ENCODE results near the gene TMTC3. TPM values are rescaled to one million over a fixed set of nuclear protein-coding genes. Genes with fewer than 3 reads are reported as not detected.

TMTC3 gene
- total and polyA plus RNA-seq, 2 donors (not counting 3 experiments of a cell fraction or from before 2014, with no cell fraction given) = 7.8 to 36.5 TPM

DNA sequence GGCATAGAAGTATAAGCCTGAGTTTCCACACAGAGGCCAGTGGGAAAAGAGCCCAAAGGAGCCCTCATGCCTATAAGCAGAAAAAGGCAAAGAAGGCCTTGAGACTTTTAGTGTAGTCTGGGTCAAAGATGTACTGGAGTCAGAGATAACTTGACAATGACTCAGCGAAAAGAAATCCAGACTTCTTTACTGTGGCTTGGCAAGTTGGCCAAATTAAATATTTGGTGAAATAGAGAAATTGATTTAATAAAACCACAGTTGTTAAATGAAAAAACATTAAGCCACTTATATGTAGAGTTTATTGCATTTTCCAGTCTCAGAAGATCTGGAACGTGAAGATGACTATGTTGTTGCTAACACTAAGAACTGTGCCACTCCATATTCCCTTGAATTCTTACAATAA is 105.1 kb downstream of the TMTC3 start:
- intact Hi-C loops (cut with micrococcal nuclease) = loop anchor here (1.0 to 10.0 kb wide), 2 partner anchors 52 to 308 kb away; no protein-coding TSS in a partner anchor
- TF ChIP-seq, protein P1, sequence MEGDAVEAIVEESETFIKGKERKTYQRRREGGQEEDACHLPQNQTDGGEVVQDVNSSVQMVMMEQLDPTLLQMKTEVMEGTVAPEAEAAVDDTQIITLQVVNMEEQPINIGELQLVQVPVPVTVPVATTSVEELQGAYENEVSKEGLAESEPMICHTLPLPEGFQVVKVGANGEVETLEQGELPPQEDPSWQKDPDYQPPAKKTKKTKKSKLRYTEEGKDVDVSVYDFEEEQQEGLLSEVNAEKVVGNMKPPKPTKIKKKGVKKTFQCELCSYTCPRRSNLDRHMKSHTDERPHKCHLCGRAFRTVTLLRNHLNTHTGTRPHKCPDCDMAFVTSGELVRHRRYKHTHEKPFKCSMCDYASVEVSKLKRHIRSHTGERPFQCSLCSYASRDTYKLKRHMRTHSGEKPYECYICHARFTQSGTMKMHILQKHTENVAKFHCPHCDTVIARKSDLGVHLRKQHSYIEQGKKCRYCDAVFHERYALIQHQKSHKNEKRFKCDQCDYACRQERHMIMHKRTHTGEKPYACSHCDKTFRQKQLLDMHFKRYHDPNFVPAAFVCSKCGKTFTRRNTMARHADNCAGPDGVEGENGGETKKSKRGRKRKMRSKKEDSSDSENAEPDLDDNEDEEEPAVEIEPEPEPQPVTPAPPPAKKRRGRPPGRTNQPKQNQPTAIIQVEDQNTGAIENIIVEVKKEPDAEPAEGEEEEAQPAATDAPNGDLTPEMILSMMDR (IDR thresholded peaks at IDR 0.05; ENCODE audit: extremely low read depth in 1 of 2, insufficient read depth in 1 of 2, low read depth in 1 of 2, low read length in 2 of 2) = no peak
- TF ChIP-seq JUN (IDR thresholded peaks at IDR 0.05; ENCODE audit: borderline replicate concordance, insufficient read depth, insufficient read length, low read depth) (no peak), MYC (IDR thresholded peaks at IDR 0.05; ENCODE audit: low read depth, low read length) (no peak), FOS (IDR thresholded peaks at IDR 0.05; ENCODE audit: borderline replicate concordance, insufficient read depth, low read length) (peak; percentile 64), GATA2 (IDR thresholded peaks at IDR 0.05; ENCODE audit: insufficient read depth, insufficient read length, low read depth, low read length) (peak; percentile 55)
- TF ChIP-seq, protein P2, sequence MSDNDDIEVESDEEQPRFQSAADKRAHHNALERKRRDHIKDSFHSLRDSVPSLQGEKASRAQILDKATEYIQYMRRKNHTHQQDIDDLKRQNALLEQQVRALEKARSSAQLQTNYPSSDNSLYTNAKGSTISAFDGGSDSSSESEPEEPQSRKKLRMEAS (IDR thresholded peaks at IDR 0.05; ENCODE audit: insufficient read depth, insufficient read length) = no peak
- no peaks in the 10 kb centered on the region for H3K36me3 ChIP-seq (ENCODE audit: control insufficient read depth in 2 of 2, extremely low read depth in 1 of 2, insufficient read depth in 2 of 2, low read length in 2 of 2)
- peak overlapping the region; percentile 38 for H2AFZ ChIP-seq (ENCODE audit: low read depth, low read length)
- BruUV-seq (replicated peaks) = no TSS peak
- DNase-seq (ENCODE audit: low read depth, low spot score) (peak; percentile 46), FAIRE-seq (peak; percentile 58)
- H3K27me3 ChIP-seq (ENCODE audit: control insufficient read depth in 2 of 2, insufficient read depth in 2 of 2, low read length in 2 of 2) = no peaks in the 10 kb centered on the region
- H3K4me2 ChIP-seq (ENCODE audit: insufficient read depth, low read length) = no peak overlapping the region
- no peaks in the 10 kb centered on the region for H4K20me1 ChIP-seq (replicated peaks; ENCODE audit: control insufficient read depth, extremely low read depth, insufficient read depth, low read length)
- dilution Hi-C loops (cut with MboI; ENCODE audit: extremely low pct_ligation_motif_present, low sequenced_read_pairs) = no loop called here
- ChIA-PET POLR2A (no interaction called here), CTCF (no interaction called here)
- peak overlapping the region; percentile 0 for H3K27ac ChIP-seq (ENCODE audit: insufficient read depth, low read depth, low read length)
- no peaks in the 10 kb centered on the region for H3K79me2 ChIP-seq (ENCODE audit: control insufficient read depth, insufficient read depth, low read length)
- H3K9ac ChIP-seq (replicated peaks; ENCODE audit: extremely low read depth, insufficient read depth, low read length) = no peak overlapping the region
- no peaks in the 10 kb centered on the region for H3K9me3 ChIP-seq (replicated peaks; ENCODE audit: control insufficient read depth, insufficient read depth, low read length)
- no peaks in the 10 kb centered on the region for H3K9me1 ChIP-seq (replicated peaks; ENCODE audit: control insufficient read depth, extremely low read depth, insufficient read depth, low read length)
- no peak overlapping the region for H3K4me3 ChIP-seq (replicated peaks in 1 of 3; ENCODE audit: insufficient read depth in 1 of 3, low read depth in 1 of 3, low read length in 3 of 3)
- peaks cover 22% of the 10 kb centered on the region for H3K4me1 ChIP-seq (ENCODE audit: control insufficient read depth, extremely low read depth, insufficient read depth, low read length)

Data from endothelial cell of umbilical vein (primary cell).